H9 (cell line): ENCODE results near the gene MAST4. TPM values are rescaled to one million over a fixed set of nuclear protein-coding genes. Genes with fewer than 3 reads are reported as not detected.

Source experiments
- DNase-seq: peaks from one replicate; pipeline ENCODE4 v3.0.0-alpha.2; 2017
- H2AFZ ChIP-seq: one replicate; pipeline ENCODE4 v1.6.1; 2013; ENCODE audit warnings: mild to moderate bottlenecking, low read length, control low read depth, moderate library complexity
- H2AK5ac ChIP-seq: 2 replicates; pipeline ENCODE4 v1.6.1; 2013; ENCODE audit warnings: low read length, control low read depth, mixed read lengths; ENCODE audit not compliant: insufficient read length
- H2BK120ac ChIP-seq: one replicate; pipeline ENCODE4 v1.6.1; 2013; ENCODE audit warnings: low read depth, mild to moderate bottlenecking, low read length, control low read depth, inconsistent platforms; ENCODE audit not compliant: poor library complexity, severe bottlenecking
- H2BK12ac ChIP-seq: 2 replicates; pipeline ENCODE4 v1.6.1; 2013; ENCODE audit warnings: low read length, control low read depth, mixed read lengths, low read depth; ENCODE audit not compliant: insufficient read length
- H2BK15ac ChIP-seq: 2 replicates; pipeline ENCODE4 v1.6.1; 2013; ENCODE audit warnings: low read depth, low read length, control low read depth
- H2BK20ac ChIP-seq: one replicate; pipeline ENCODE4 v1.6.1; 2013; ENCODE audit warnings: low read depth, mild to moderate bottlenecking, low read length, control low read depth, inconsistent platforms; ENCODE audit not compliant: poor library complexity, severe bottlenecking
- H2BK5ac ChIP-seq: 2 replicates; pipeline ENCODE4 v1.6.1; 2013; ENCODE audit warnings: low read length, control low read depth, mixed read lengths; ENCODE audit not compliant: insufficient read length
- H3K14ac ChIP-seq: 2 replicates; pipeline ENCODE4 v1.6.1; 2013; ENCODE audit warnings: low read length, control low read depth; ENCODE audit not compliant: insufficient read depth
- H3K18ac ChIP-seq: 2 replicates; pipeline ENCODE4 v1.6.1; 2013; ENCODE audit warnings: low read depth, mild to moderate bottlenecking, mixed read lengths, low read length, control low read depth; ENCODE audit not compliant: insufficient read length
- H3K23ac ChIP-seq: 2 replicates; pipeline ENCODE4 v1.6.1; 2013; ENCODE audit warnings: low read length, control low read depth, mixed read lengths, low read depth; ENCODE audit not compliant: insufficient read length
- H3K23me2 ChIP-seq: 2 replicates; pipeline ENCODE4 v1.6.1; 2013; ENCODE audit warnings: low read depth, mild to moderate bottlenecking, mixed read lengths, low read length, control low read depth; ENCODE audit not compliant: insufficient read length, poor library complexity, severe bottlenecking
- H3K27ac ChIP-seq: 2 replicates; pipeline ENCODE4 v1.5.1; 2013; ENCODE audit warnings: low read length, control low read depth, mixed read lengths, low read depth; ENCODE audit not compliant: insufficient read length
- H3K27me3 ChIP-seq: 2 replicates; pipeline ENCODE4 v1.6.1; 2013; ENCODE audit warnings: low read length, control low read depth, inconsistent platforms; ENCODE audit not compliant: insufficient read depth
- H3K4ac ChIP-seq: 2 replicates; pipeline ENCODE4 v1.6.1; 2013; ENCODE audit warnings: low read depth, mild to moderate bottlenecking, control low read depth, inconsistent platforms, low read length, moderate library complexity
- H3K4me1 ChIP-seq: 2 replicates; pipeline ENCODE4 v1.6.1; 2013; ENCODE audit warnings: low read length, control low read depth, inconsistent platforms; ENCODE audit not compliant: insufficient read depth
- H3K4me2 ChIP-seq: 2 replicates; pipeline ENCODE4 v1.6.1; 2013; ENCODE audit warnings: low read length, control low read depth, mixed read lengths; ENCODE audit not compliant: insufficient read length, insufficient read depth
- H3K56ac ChIP-seq: 2 replicates; pipeline ENCODE4 v1.6.1; 2013; ENCODE audit warnings: low read depth, mild to moderate bottlenecking, mixed read lengths, low read length, control low read depth; ENCODE audit not compliant: insufficient read length
- H3K79me1 ChIP-seq: 2 replicates; pipeline ENCODE4 v1.6.1; 2013; ENCODE audit warnings: low read depth, mild to moderate bottlenecking, moderate library complexity, low read length, control low read depth, inconsistent platforms; ENCODE audit not compliant: insufficient read depth, poor library complexity, severe bottlenecking
- H3K79me2 ChIP-seq: 2 replicates; pipeline ENCODE4 v1.6.1; 2013; ENCODE audit warnings: low read length, control low read depth, inconsistent platforms; ENCODE audit not compliant: insufficient read depth
- H3K9ac ChIP-seq: 2 replicates; pipeline ENCODE4 v1.6.1; 2013; ENCODE audit warnings: low read length, control low read depth, mixed read lengths; ENCODE audit not compliant: insufficient read length; ENCODE audit errors: extremely low read depth
- H3K9me3 ChIP-seq: one replicate; pipeline ENCODE4 v1.6.1; 2013; ENCODE audit warnings: low read depth, low read length, inconsistent platforms; ENCODE audit not compliant: control insufficient read depth
- H3T11ph ChIP-seq: one replicate; pipeline ENCODE4 v1.6.1; 2013; ENCODE audit warnings: mild to moderate bottlenecking, low read length, control low read depth, inconsistent platforms
- H4K20me1 ChIP-seq: one replicate; pipeline ENCODE4 v1.6.1; 2013; ENCODE audit not compliant: control insufficient read depth, insufficient read length, insufficient read depth
- H4K5ac ChIP-seq: 2 replicates; pipeline ENCODE4 v1.6.1; 2013; ENCODE audit warnings: low read depth, mild to moderate bottlenecking, mixed read lengths, low read length, control low read depth; ENCODE audit not compliant: insufficient read length
- H4K8ac ChIP-seq: replicated peaks from 2 replicates; pipeline ENCODE4 v1.6.1; 2013; ENCODE audit warnings: low read length, control low read depth, mixed read lengths, low read depth; ENCODE audit not compliant: insufficient read length
- H4K91ac ChIP-seq: 2 replicates; pipeline ENCODE4 v1.6.1; 2013; ENCODE audit warnings: low read depth, mild to moderate bottlenecking, moderate library complexity, mixed read lengths, low read length, control low read depth; ENCODE audit not compliant: insufficient read length
- H3K27ac Mint-ChIP-seq, 3 experiments: 2 replicates in 2 of 3; 3 replicates in 1 of 3; pipeline ENCODE4 v1.8.0; 2020 to 2021; ENCODE audit warnings: mixed read lengths in 3 of 3, mild to moderate bottlenecking in 1 of 3, moderate library complexity in 1 of 3
- H3K27me3 Mint-ChIP-seq: 2 replicates; pipeline ENCODE4 v1.8.0; 2021; ENCODE audit warnings: low read depth, mild to moderate bottlenecking, moderate library complexity, mixed read lengths
- H3K36me3 Mint-ChIP-seq, 3 experiments: 2 replicates in 2 of 3; 3 replicates in 1 of 3; pipeline ENCODE4 v1.8.0; 2020 to 2021; ENCODE audit warnings: low read depth in 3 of 3, mixed read lengths in 3 of 3; ENCODE audit not compliant: insufficient read depth in 1 of 3
- H3K4me1 Mint-ChIP-seq, 2 experiments: 2 replicates each; pipeline ENCODE4 v1.8.0; 2020; ENCODE audit warnings: mixed read lengths in 2 of 2
- H3K4me3 Mint-ChIP-seq, 2 experiments: 2 replicates in 1 of 2; 3 replicates in 1 of 2; pipeline ENCODE4 v1.8.0; 2020 to 2021; ENCODE audit warnings: mild to moderate bottlenecking in 2 of 2, mixed read lengths in 2 of 2, moderate library complexity in 1 of 2
- H3K9me3 Mint-ChIP-seq, 2 experiments: 2 replicates in 1 of 2; 3 replicates in 1 of 2; pipeline ENCODE4 v1.8.0; 2020; ENCODE audit warnings: mild to moderate bottlenecking in 2 of 2, mixed read lengths in 2 of 2, moderate library complexity in 1 of 2
- CTCF ChIP-seq: fragments of 200-600 bp; sonication (generic); conservative IDR thresholded peaks from 3 replicates; pipeline ENCODE4 v1.8.0; 2021; ENCODE audit warnings: antibody characterized with exemption, mild to moderate bottlenecking
- WGBS: extraction: QIAGEN DNeasy Blood & Tissue Kit; methylation state at CpG from one replicate; pipeline ENCODE4 v1.1.7; 2013; ENCODE audit warnings: missing lambda C conversion rate, low lambda C conversion rate, mixed read lengths; ENCODE audit not compliant: insufficient read length; ENCODE audit errors: extremely low coverage; 5-methylcytosine and 5-hydroxymethylcytosine counted together
- total RNA-seq: library from RNA; stranded (reverse); gene quantifications from 2 replicates; pipeline ENCODE4 v1.2.1, GENCODE V29; 2021

Gene MAST4
- total RNA-seq, 1 experiment from 2014 or later: 3.7 TPM

GRCh38 chr5:67163231-67163756 is 567.1 kb downstream of the MAST4 start:
- H3K9me3 ChIP-seq: no peaks in the 10 kb centered on the region
- peaks cover 5 to 24% of the 10 kb centered on the region in 2 experiments for H3K4me1 Mint-ChIP-seq
- no peak overlapping the region for H3K56ac ChIP-seq
- no peak overlapping the region for H4K5ac ChIP-seq
- no peak overlapping the region for H3K4me2 ChIP-seq
- H3K79me1 ChIP-seq: no peaks in the 10 kb centered on the region
- H3K27ac Mint-ChIP-seq: no peak overlapping the region
- H2BK5ac ChIP-seq: no peak overlapping the region
- H2BK12ac ChIP-seq: no peak overlapping the region
- H3K23me2 ChIP-seq: no peaks in the 10 kb centered on the region
- H3K27me3 ChIP-seq: no peaks in the 10 kb centered on the region
- H2BK20ac ChIP-seq: no peak overlapping the region
- H3K36me3 Mint-ChIP-seq: peaks cover 0 to 4% (median 3%) of the 10 kb centered on the region in 3 experiments; a peak in 4 of 7 replicates
- no peaks in the 10 kb centered on the region for H3K4me1 ChIP-seq
- no peak overlapping the region for H2AK5ac ChIP-seq
- H3K4ac ChIP-seq: no peak overlapping the region
- H3T11ph ChIP-seq: no peak overlapping the region
- H3K4me3 Mint-ChIP-seq: no peak overlapping the region
- H3K27me3 Mint-ChIP-seq: no peaks in the 10 kb centered on the region
- no peaks in the 10 kb centered on the region for H3K79me2 ChIP-seq
- H3K23ac ChIP-seq: no peak overlapping the region
- H2BK15ac ChIP-seq: no peak overlapping the region
- no peaks in the 10 kb centered on the region for H4K20me1 ChIP-seq
- H3K27ac ChIP-seq: no peak overlapping the region
- H3K14ac ChIP-seq: no peak overlapping the region
- WGBS: no CpG with 5 or more reads among the region's 44 CpGs
- peak; percentile 70 for DNase-seq
- no peak overlapping the region for H3K9ac ChIP-seq
- no peaks in the 10 kb centered on the region for H3K9me3 Mint-ChIP-seq
- no peak overlapping the region for H4K8ac ChIP-seq
- TF ChIP-seq CTCF: peak; percentile 17; the same call in 1 of the 3 replicates
- H2BK120ac ChIP-seq: no peak overlapping the region
- H2AFZ ChIP-seq: no peak overlapping the region
- no peak overlapping the region for H4K91ac ChIP-seq
- H3K18ac ChIP-seq: no peak overlapping the region
